Measurements from ENCODE around the gene SPATA6L. TPM values are rescaled to one million over a fixed set of nuclear protein-coding genes. Genes with fewer than 3 reads are reported as not detected.

The SPATA6L gene
- total RNA-seq, 1 donor from 2014 or later = 6.7 TPM

GRCh38 chr9:4563105-4563504, 103.2 kb downstream of the SPATA6L start:
- H3K9me3 Mint-ChIP-seq (ENCODE audit: unreplicated experiment) = no peaks in the 10 kb centered on the region
- H3K27ac Mint-ChIP-seq (ENCODE audit: unreplicated experiment) = no peak overlapping the region
- H3K4me1 Mint-ChIP-seq (ENCODE audit: unreplicated experiment) = peaks cover 19% of the 10 kb centered on the region
- DNase-seq (ENCODE audit: low spot score) = no peak
- TF ChIP-seq, protein P1, sequence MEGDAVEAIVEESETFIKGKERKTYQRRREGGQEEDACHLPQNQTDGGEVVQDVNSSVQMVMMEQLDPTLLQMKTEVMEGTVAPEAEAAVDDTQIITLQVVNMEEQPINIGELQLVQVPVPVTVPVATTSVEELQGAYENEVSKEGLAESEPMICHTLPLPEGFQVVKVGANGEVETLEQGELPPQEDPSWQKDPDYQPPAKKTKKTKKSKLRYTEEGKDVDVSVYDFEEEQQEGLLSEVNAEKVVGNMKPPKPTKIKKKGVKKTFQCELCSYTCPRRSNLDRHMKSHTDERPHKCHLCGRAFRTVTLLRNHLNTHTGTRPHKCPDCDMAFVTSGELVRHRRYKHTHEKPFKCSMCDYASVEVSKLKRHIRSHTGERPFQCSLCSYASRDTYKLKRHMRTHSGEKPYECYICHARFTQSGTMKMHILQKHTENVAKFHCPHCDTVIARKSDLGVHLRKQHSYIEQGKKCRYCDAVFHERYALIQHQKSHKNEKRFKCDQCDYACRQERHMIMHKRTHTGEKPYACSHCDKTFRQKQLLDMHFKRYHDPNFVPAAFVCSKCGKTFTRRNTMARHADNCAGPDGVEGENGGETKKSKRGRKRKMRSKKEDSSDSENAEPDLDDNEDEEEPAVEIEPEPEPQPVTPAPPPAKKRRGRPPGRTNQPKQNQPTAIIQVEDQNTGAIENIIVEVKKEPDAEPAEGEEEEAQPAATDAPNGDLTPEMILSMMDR (IDR thresholded peaks at IDR 0.05; ENCODE audit: unreplicated experiment) = no peak
- H3K36me3 Mint-ChIP-seq (ENCODE audit: low read depth, unreplicated experiment) = peaks cover 5% of the 10 kb centered on the region
- H3K27me3 Mint-ChIP-seq (ENCODE audit: unreplicated experiment) = peaks cover 3% of the 10 kb centered on the region
- H3K4me3 Mint-ChIP-seq (ENCODE audit: unreplicated experiment) = no peak overlapping the region

DNA sequence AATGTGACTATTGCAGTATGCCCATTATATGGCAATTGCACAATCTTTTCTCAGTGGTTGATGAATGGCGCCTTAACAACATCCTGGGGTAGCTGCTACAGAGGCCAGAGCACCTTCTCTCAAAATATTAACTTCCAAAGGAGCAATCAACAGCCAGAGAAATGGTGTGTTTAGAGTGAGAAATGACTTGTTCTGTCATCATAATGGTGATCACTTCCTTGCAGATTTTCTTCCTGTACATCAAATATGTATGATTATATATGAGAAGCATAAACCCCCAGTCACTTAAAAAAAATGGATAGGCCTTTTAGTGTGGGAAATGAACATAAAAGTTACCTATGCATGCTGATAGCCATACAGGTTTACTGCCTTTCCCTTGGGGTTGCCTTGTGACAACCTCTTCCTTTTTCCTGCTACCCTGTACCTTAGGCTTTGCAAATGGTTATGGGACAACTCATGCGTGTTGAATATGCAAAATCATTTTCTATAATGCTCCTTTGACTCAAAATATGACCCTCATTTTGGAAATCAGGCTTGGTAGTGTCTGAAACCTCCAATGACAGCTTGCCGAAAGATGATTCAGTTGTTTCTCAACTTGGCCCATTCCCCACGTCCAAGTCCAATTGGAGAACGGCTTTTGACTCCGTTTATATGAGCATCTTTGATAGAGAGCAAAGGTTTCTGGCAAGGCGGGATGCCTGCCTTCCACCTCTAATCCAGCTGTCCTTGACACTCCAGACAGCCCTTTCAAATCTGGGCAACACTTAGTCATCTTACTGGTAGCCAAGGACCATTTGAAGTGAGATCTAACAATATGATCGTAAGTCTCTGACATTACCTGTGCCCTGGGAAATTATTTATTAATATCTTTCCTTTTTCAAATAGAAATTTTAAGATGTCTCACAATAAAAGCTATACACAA, 106.8 kb downstream of the SPATA6L start:
- Mint-ChIP-seq H3K27ac (ENCODE audit: unreplicated experiment) (no peak overlapping the region), H3K27me3 (ENCODE audit: unreplicated experiment) (no peaks in the 10 kb centered on the region), H3K9me3 (ENCODE audit: unreplicated experiment) (no peaks in the 10 kb centered on the region), H3K36me3 (ENCODE audit: low read depth, unreplicated experiment) (peaks cover 5% of the 10 kb centered on the region), H3K4me1 (ENCODE audit: unreplicated experiment) (peaks cover 14% of the 10 kb centered on the region), H3K4me3 (ENCODE audit: unreplicated experiment) (no peak overlapping the region)
- TF ChIP-seq, protein P1 (IDR thresholded peaks at IDR 0.05; ENCODE audit: unreplicated experiment) = no peak
- DNase-seq (ENCODE audit: low spot score) = no peak

GRCh38 chr9:4558371-4558998, 107.8 kb downstream of the SPATA6L start:
- Mint-ChIP-seq H3K9me3 (ENCODE audit: unreplicated experiment) (no peaks in the 10 kb centered on the region), H3K4me1 (ENCODE audit: unreplicated experiment) (peaks cover 20% of the 10 kb centered on the region), H3K27ac (ENCODE audit: unreplicated experiment) (no peak overlapping the region), H3K27me3 (ENCODE audit: unreplicated experiment) (no peaks in the 10 kb centered on the region), H3K36me3 (ENCODE audit: low read depth, unreplicated experiment) (peaks cover 1% of the 10 kb centered on the region), H3K4me3 (ENCODE audit: unreplicated experiment) (no peak overlapping the region)
- TF ChIP-seq, protein P1 (IDR thresholded peaks at IDR 0.05; ENCODE audit: unreplicated experiment) = no peak
- DNase-seq (ENCODE audit: low spot score) = no peak

DNA sequence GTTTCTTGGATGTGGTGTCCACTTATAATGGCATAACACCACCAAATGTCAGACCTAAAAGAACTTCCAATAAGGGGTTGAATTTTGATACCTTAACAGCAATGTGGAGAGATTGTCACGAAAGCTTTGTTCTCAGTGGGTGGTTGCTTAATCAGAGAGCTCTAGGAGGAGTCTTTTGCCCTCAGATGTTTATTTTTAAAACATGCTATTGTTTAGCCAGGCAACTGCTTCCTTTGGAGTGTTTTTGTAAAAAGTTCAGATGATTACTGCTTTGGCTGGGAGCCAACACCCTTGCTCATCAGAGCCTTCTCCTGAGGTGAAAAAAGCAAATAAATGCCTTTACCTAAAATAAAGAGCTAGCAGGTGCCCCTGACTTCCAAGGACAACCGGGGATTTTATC, 111.0 kb downstream of the SPATA6L start:
- Mint-ChIP-seq H3K36me3 (ENCODE audit: low read depth, unreplicated experiment) (no peaks in the 10 kb centered on the region), H3K4me1 (ENCODE audit: unreplicated experiment) (peaks cover 20% of the 10 kb centered on the region), H3K4me3 (ENCODE audit: unreplicated experiment) (no peak overlapping the region), H3K27ac (ENCODE audit: unreplicated experiment) (no peak overlapping the region), H3K9me3 (ENCODE audit: unreplicated experiment) (no peaks in the 10 kb centered on the region), H3K27me3 (ENCODE audit: unreplicated experiment) (peaks cover 1% of the 10 kb centered on the region)
- TF ChIP-seq, protein P1 (IDR thresholded peaks at IDR 0.05; ENCODE audit: unreplicated experiment) = no peak
- DNase-seq (ENCODE audit: low spot score) = no peak

DNA sequence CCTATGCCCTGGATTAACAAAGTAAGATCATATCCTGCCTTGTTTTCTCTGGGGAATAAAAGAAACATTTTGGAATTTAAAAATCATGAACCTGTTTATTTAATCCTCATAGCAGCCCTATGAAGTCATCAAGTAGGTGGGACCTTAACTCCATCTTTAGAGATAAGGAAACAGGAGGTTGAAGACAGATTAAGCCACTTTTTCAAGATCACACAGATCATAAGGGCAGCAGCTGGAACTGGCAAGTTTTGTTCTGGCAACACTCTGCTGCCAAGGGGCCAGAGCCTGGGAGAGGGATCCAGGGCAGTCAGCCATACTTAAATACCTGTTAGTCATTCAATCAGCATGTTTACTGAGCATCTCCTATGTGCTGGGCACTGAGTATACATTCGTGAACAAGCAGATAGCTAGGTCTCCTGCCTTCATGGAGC, 112.3 kb downstream of the SPATA6L start:
- DNase-seq (ENCODE audit: low spot score) = no peak
- H3K4me1 Mint-ChIP-seq (ENCODE audit: unreplicated experiment) = peaks cover 24% of the 10 kb centered on the region
- H3K4me3 Mint-ChIP-seq (ENCODE audit: unreplicated experiment) = no peak overlapping the region
- H3K27ac Mint-ChIP-seq (ENCODE audit: unreplicated experiment) = no peak overlapping the region
- no peaks in the 10 kb centered on the region for H3K36me3 Mint-ChIP-seq (ENCODE audit: low read depth, unreplicated experiment)
- TF ChIP-seq, protein P1 (IDR thresholded peaks at IDR 0.05; ENCODE audit: unreplicated experiment) = no peak
- peaks cover 1% of the 10 kb centered on the region for H3K27me3 Mint-ChIP-seq (ENCODE audit: unreplicated experiment)
- no peaks in the 10 kb centered on the region for H3K9me3 Mint-ChIP-seq (ENCODE audit: unreplicated experiment)

Measured in endothelial cell (in vitro differentiated cells).